Measurements from ENCODE around the gene TUBD1. TPM values are rescaled to one million over a fixed set of nuclear protein-coding genes. Genes with fewer than 3 reads are reported as not detected.
A peak's percentile ranks its signal among the peaks of the same experiment; 100 is the strongest.
"Not testable (repeated sequence)": the region's sequence is repeated elsewhere in the genome, so short reads cannot be mapped to it uniquely, and the experiment has no call there.

Gene TUBD1
- total RNA-seq, 1 experiment from 2014 or later: 16.1 TPM

- POLR2A ChIA-PET (ENCODE audit: low non-redundant PET): interaction anchor here (0.6 kb wide), 1 partner anchor 676 kb away, joined by 4 read pairs; the partner anchor contains the start of gene SKA2
- CTCF ChIA-PET: no interaction called here
Observed at GRCh38 chr17:59830846-59831486, 61.8 kb downstream of the TUBD1 start.

GRCh38 chr17:59830007-59830630 lies 62.6 kb downstream of the TUBD1 start:
- Histone ChIP-seq H3K27ac (ENCODE audit: low read depth, low read length, poor library complexity, severe bottlenecking) (peak overlapping the region; percentile 97), H3K9me3 (ENCODE audit: low read depth, low read length, poor library complexity, severe bottlenecking) (no peaks in the 10 kb centered on the region), H3K4me3 (ENCODE audit: low read depth, low read length, poor library complexity, severe bottlenecking) (peak overlapping the region; percentile 27), H3K4me1 (ENCODE audit: insufficient read depth, low read length, poor library complexity, severe bottlenecking) (peaks cover 75% of the 10 kb centered on the region), H3K36me3 (ENCODE audit: insufficient read depth, low read length, poor library complexity, severe bottlenecking) (no peaks in the 10 kb centered on the region), H3K27me3 (replicated peaks; ENCODE audit: insufficient read depth, low read depth, low read length, poor library complexity) (no peaks in the 10 kb centered on the region)
- intact Hi-C loops (cut with micrococcal nuclease; ENCODE audit: unreplicated experiment): no loop called here
- peak; percentile 61 for DNase-seq (ENCODE audit: low spot score)
- POLR2A ChIA-PET (ENCODE audit: low non-redundant PET): no interaction called here
- TF ChIP-seq CTCF (conservative IDR thresholded peaks at IDR 0.05; ENCODE audit: low read depth, low read length) (no peak), EZH2 (IDR thresholded peaks at IDR 0.05; ENCODE audit: borderline replicate concordance, low read depth, low read length, poor library complexity, severe bottlenecking) (no peak)
- CTCF ChIA-PET: no interaction called here
- no TSS peak for BruUV-seq (replicated peaks)

More at GRCh38 chr17:59830846-59831486, 61.8 kb downstream of the TUBD1 start:
- no peak overlapping the region for H3K4me3 ChIP-seq (ENCODE audit: low read depth, low read length, poor library complexity, severe bottlenecking)
- H3K9me3 ChIP-seq (ENCODE audit: low read depth, low read length, poor library complexity, severe bottlenecking): no peaks in the 10 kb centered on the region
- H3K27ac ChIP-seq (ENCODE audit: low read depth, low read length, poor library complexity, severe bottlenecking): peak overlapping the region; percentile 97
- no TSS peak for BruUV-seq (replicated peaks)
- H3K4me1 ChIP-seq (ENCODE audit: insufficient read depth, low read length, poor library complexity, severe bottlenecking): peaks cover 70% of the 10 kb centered on the region
- intact Hi-C loops (cut with micrococcal nuclease; ENCODE audit: unreplicated experiment): no loop called here
- no peaks in the 10 kb centered on the region for H3K27me3 ChIP-seq (replicated peaks; ENCODE audit: insufficient read depth, low read depth, low read length, poor library complexity)
- TF ChIP-seq CTCF (conservative IDR thresholded peaks at IDR 0.05; ENCODE audit: low read depth, low read length) (no peak), EZH2 (IDR thresholded peaks at IDR 0.05; ENCODE audit: borderline replicate concordance, low read depth, low read length, poor library complexity, severe bottlenecking) (no peak)
- H3K36me3 ChIP-seq (ENCODE audit: insufficient read depth, low read length, poor library complexity, severe bottlenecking): no peaks in the 10 kb centered on the region
- no peak for DNase-seq (ENCODE audit: low spot score)

GRCh38 chr17:59829217-59830006 lies 63.3 kb downstream of the TUBD1 start:
- no peak for TF ChIP-seq EZH2 (IDR thresholded peaks at IDR 0.05; ENCODE audit: borderline replicate concordance, low read depth, low read length, poor library complexity, severe bottlenecking)
- no peak for TF ChIP-seq CTCF (conservative IDR thresholded peaks at IDR 0.05; ENCODE audit: low read depth, low read length)
- CTCF ChIA-PET: interaction anchor here (1.0 kb wide), 1 partner anchor 43 kb away, joined by 3 read pairs; no protein-coding TSS in a partner anchor
- POLR2A ChIA-PET (ENCODE audit: low non-redundant PET): interaction anchor here (1.0 kb wide), 1 partner anchor 8 kb away, joined by 6 read pairs; no protein-coding TSS in a partner anchor
- intact Hi-C loops (cut with micrococcal nuclease; ENCODE audit: unreplicated experiment): loop anchor here (2.0 kb wide), 1 partner anchor 43 kb away; no protein-coding TSS in a partner anchor
- peak overlapping the region; percentile 27 for H3K4me3 ChIP-seq (ENCODE audit: low read depth, low read length, poor library complexity, severe bottlenecking)
- no peaks in the 10 kb centered on the region for H3K9me3 ChIP-seq (ENCODE audit: low read depth, low read length, poor library complexity, severe bottlenecking)
- H3K4me1 ChIP-seq (ENCODE audit: insufficient read depth, low read length, poor library complexity, severe bottlenecking): peaks cover 75% of the 10 kb centered on the region
- peak; percentile 99 for DNase-seq (ENCODE audit: low spot score)
- H3K27ac ChIP-seq (ENCODE audit: low read depth, low read length, poor library complexity, severe bottlenecking): peak overlapping the region; percentile 97
- H3K27me3 ChIP-seq (replicated peaks; ENCODE audit: insufficient read depth, low read depth, low read length, poor library complexity): no peaks in the 10 kb centered on the region
- BruUV-seq (replicated peaks): TSS peak; percentile 74
- no peaks in the 10 kb centered on the region for H3K36me3 ChIP-seq (ENCODE audit: insufficient read depth, low read length, poor library complexity, severe bottlenecking)

- BruUV-seq (replicated peaks): TSS peak; percentile 92
- intact Hi-C loops (cut with micrococcal nuclease; ENCODE audit: unreplicated experiment): loop anchor here (2.0 kb wide), 1 partner anchor 42 kb away; no protein-coding TSS in a partner anchor
- Histone ChIP-seq H3K27ac (ENCODE audit: low read depth, low read length, poor library complexity, severe bottlenecking) (peak overlapping the region; percentile 97), H3K4me1 (ENCODE audit: insufficient read depth, low read length, poor library complexity, severe bottlenecking) (peaks cover 75% of the 10 kb centered on the region), H3K4me3 (ENCODE audit: low read depth, low read length, poor library complexity, severe bottlenecking) (peak overlapping the region; percentile 21)
- DNase-seq (ENCODE audit: low spot score); H3K27me3 ChIP-seq (replicated peaks; ENCODE audit: insufficient read depth, low read depth, low read length, poor library complexity); H3K9me3 ChIP-seq (ENCODE audit: low read depth, low read length, poor library complexity, severe bottlenecking); H3K36me3 ChIP-seq (ENCODE audit: insufficient read depth, low read length, poor library complexity, severe bottlenecking): not testable (repeated sequence)
- ChIA-PET POLR2A (ENCODE audit: low non-redundant PET) (interaction anchor here (1.0 kb wide), 1 partner anchor 9 kb away, joined by 6 read pairs; no protein-coding TSS in a partner anchor), CTCF (interaction anchor here (1.0 kb wide), 1 partner anchor 42 kb away, joined by 3 read pairs; no protein-coding TSS in a partner anchor)
Observed at GRCh38 chr17:59828819-59829216, 63.9 kb downstream of the TUBD1 start.

Data from A673 (cell line).